OCI-LY1 (cell line): ENCODE measurements around the gene GHRL.

ENCODE experiments used
- H2AFZ ChIP-seq: fragments of 200-600 bp; sonication (generic), shearing (Covaris generic); 2 replicates; pipeline ENCODE4 v1.6.0; 2014; ENCODE audit warnings: antibody characterized with exemption, mild to moderate bottlenecking, low read length
- H3F3A ChIP-seq: fragments of 200-600 bp; sonication (generic), shearing (Covaris generic); 2 replicates; pipeline ENCODE4 v1.6.0; 2014; ENCODE audit warnings: mild to moderate bottlenecking, antibody characterized with exemption, low read length, moderate library complexity; ENCODE audit not compliant: insufficient read depth
- H3K27ac ChIP-seq: fragments of 200-600 bp; sonication (generic); 2 replicates; pipeline ENCODE4 v1.5.1; 2014; ENCODE audit warnings: low read length, mixed run types, mild to moderate bottlenecking, low read depth; ENCODE audit not compliant: poor library complexity, severe bottlenecking
- H3K27me3 ChIP-seq: fragments of 200-600 bp; sonication (generic); 2 replicates; pipeline ENCODE4 v1.6.0; 2014; ENCODE audit warnings: antibody characterized with exemption, mild to moderate bottlenecking, low read length, moderate library complexity; ENCODE audit not compliant: insufficient read depth
- H3K36me3 ChIP-seq: fragments of 200-600 bp; sonication (generic); 2 replicates; pipeline ENCODE4 v1.6.1; 2014; ENCODE audit warnings: mild to moderate bottlenecking, antibody characterized with exemption, low read length, moderate library complexity, mixed read lengths; ENCODE audit not compliant: insufficient read depth
- H3K4me1 ChIP-seq: fragments of 200-600 bp; sonication (generic); 2 replicates; pipeline ENCODE4 v1.5.1; 2014; ENCODE audit warnings: mild to moderate bottlenecking, low read length, moderate library complexity; ENCODE audit not compliant: insufficient read depth, severe bottlenecking
- H3K4me2 ChIP-seq: fragments of 200-600 bp; sonication (generic), shearing (Covaris generic); 2 replicates; pipeline ENCODE4 v1.6.1; 2014; ENCODE audit warnings: low read length
- H3K4me3 ChIP-seq: fragments of 200-600 bp; sonication (generic); 2 replicates; pipeline ENCODE4 v1.5.1; 2014; ENCODE audit warnings: low read length, low read depth, mild to moderate bottlenecking, mixed read lengths; ENCODE audit not compliant: poor library complexity, severe bottlenecking
- H3K79me2 ChIP-seq: fragments of 200-600 bp; shearing (Covaris generic); 2 replicates; pipeline ENCODE4 v1.6.1; 2016; ENCODE audit warnings: mixed run types, low read length, mixed read lengths; ENCODE audit not compliant: insufficient read depth
- H3K9ac ChIP-seq: fragments of 200-600 bp; sonication (generic), shearing (Covaris generic); 2 replicates; pipeline ENCODE4 v1.6.1; 2014; ENCODE audit warnings: mild to moderate bottlenecking, low read length, mixed read lengths
- H3K9me2 ChIP-seq: fragments of 200-600 bp; sonication (generic), shearing (Covaris generic); 2 replicates; pipeline ENCODE4 v1.6.1; 2014; ENCODE audit warnings: low read depth, mild to moderate bottlenecking, low read length, mixed read lengths
- H3K9me3 ChIP-seq: fragments of 200-600 bp; shearing (Covaris generic); 2 replicates; pipeline ENCODE4 v1.6.1; 2014; ENCODE audit warnings: low read length, mixed read lengths
- H4K20me1 ChIP-seq: fragments of 200-600 bp; sonication (generic), shearing (Covaris generic); 2 replicates; pipeline ENCODE4 v1.6.0; 2016; ENCODE audit warnings: mild to moderate bottlenecking, low read length; ENCODE audit not compliant: insufficient read depth
- EZH2 ChIP-seq: fragments of 200-600 bp; sonication (generic), shearing (Covaris generic); IDR thresholded peaks from 2 replicates; pipeline ENCODE4 v1.8.0; 2017; ENCODE audit warnings: borderline replicate concordance, mixed run types, mild to moderate bottlenecking, antibody characterized with exemption, low read length, moderate library complexity, mixed read lengths
- TF ChIP-seq, protein P1 (sequence below): fragments of 200-600 bp; sonication (generic), shearing (Covaris generic); IDR thresholded peaks from 2 replicates; pipeline ENCODE4 v1.5.1; 2017; ENCODE audit warnings: mild to moderate bottlenecking, antibody characterized with exemption, low read length, moderate library complexity, mixed read lengths

Gene GHRL

DNA sequence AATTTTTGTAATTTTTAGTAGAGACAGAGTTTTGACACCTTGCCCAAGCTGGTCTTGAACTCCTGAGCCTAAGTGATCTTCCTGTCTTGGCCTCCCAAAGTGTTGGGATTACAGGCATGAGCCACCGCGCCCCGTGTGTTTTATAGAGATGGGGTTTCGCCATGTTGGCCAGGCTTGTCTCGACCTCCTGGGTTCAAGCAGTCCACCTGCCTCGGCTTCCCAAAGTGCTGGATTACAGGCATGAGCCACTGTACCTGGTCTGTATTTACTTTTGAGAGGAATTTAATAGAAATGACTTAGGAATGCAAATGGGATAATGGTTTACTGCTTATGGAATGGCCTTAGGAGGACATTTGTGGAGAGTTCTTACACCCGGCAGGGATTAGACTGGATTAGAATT lies 33.7 kb downstream of the GHRL start:
- Histone ChIP-seq H3K9me2 (no peaks in the 10 kb centered on the region), H3K4me2 (no peak overlapping the region), H3K4me3 (no peak overlapping the region), H3K4me1 (peaks cover 12% of the 10 kb centered on the region), H3K36me3 (peaks cover 80% of the 10 kb centered on the region), H3K27me3 (no peaks in the 10 kb centered on the region), H3K9me3 (no peaks in the 10 kb centered on the region), H3K9ac (no peak overlapping the region), H4K20me1 (no peaks in the 10 kb centered on the region), H3F3A (no peaks in the 10 kb centered on the region), H3K79me2 (peaks cover 35% of the 10 kb centered on the region), H3K27ac (no peak overlapping the region), H2AFZ (no peak overlapping the region)
- TF ChIP-seq EZH2 = no peak
- TF ChIP-seq, protein P1, sequence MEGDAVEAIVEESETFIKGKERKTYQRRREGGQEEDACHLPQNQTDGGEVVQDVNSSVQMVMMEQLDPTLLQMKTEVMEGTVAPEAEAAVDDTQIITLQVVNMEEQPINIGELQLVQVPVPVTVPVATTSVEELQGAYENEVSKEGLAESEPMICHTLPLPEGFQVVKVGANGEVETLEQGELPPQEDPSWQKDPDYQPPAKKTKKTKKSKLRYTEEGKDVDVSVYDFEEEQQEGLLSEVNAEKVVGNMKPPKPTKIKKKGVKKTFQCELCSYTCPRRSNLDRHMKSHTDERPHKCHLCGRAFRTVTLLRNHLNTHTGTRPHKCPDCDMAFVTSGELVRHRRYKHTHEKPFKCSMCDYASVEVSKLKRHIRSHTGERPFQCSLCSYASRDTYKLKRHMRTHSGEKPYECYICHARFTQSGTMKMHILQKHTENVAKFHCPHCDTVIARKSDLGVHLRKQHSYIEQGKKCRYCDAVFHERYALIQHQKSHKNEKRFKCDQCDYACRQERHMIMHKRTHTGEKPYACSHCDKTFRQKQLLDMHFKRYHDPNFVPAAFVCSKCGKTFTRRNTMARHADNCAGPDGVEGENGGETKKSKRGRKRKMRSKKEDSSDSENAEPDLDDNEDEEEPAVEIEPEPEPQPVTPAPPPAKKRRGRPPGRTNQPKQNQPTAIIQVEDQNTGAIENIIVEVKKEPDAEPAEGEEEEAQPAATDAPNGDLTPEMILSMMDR = no peak

GRCh38 chr3:10255835-10256234 lies 36.9 kb downstream of the GHRL start:
- TF ChIP-seq, protein P1 = no peak
- Histone ChIP-seq H3K9me2 (no peaks in the 10 kb centered on the region), H2AFZ (no peak overlapping the region), H3K9me3 (no peaks in the 10 kb centered on the region), H3K79me2 (peaks cover 45% of the 10 kb centered on the region), H3F3A (no peaks in the 10 kb centered on the region), H3K9ac (no peak overlapping the region), H3K4me3 (no peak overlapping the region), H3K4me1 (peaks cover 9% of the 10 kb centered on the region), H3K27me3 (no peaks in the 10 kb centered on the region), H3K4me2 (no peak overlapping the region), H3K36me3 (peaks cover 77% of the 10 kb centered on the region), H3K27ac (no peak overlapping the region), H4K20me1 (no peaks in the 10 kb centered on the region)

GRCh38 chr3:10253731-10254130 lies 39.0 kb downstream of the GHRL start:
- H3K27ac ChIP-seq = no peak overlapping the region
- H3F3A ChIP-seq = no peaks in the 10 kb centered on the region
- no peaks in the 10 kb centered on the region for H3K9me2 ChIP-seq
- peaks cover 19% of the 10 kb centered on the region for H3K4me1 ChIP-seq
- H3K4me3 ChIP-seq = no peak overlapping the region
- H3K36me3 ChIP-seq = peaks cover 68% of the 10 kb centered on the region
- no peaks in the 10 kb centered on the region for H4K20me1 ChIP-seq
- H3K27me3 ChIP-seq = no peaks in the 10 kb centered on the region
- no peaks in the 10 kb centered on the region for H3K9me3 ChIP-seq
- no peak for TF ChIP-seq EZH2
- TF ChIP-seq, protein P1 = no peak
- H3K9ac ChIP-seq = no peak overlapping the region
- H2AFZ ChIP-seq = no peak overlapping the region
- peaks cover 66% of the 10 kb centered on the region for H3K79me2 ChIP-seq
- no peak overlapping the region for H3K4me2 ChIP-seq
